Stimulated activated naive B cell treated with anti-CD40 and anti-IgM and Interleukin-4, amounts not matched to agents 10 μg/mL and 1 μg/mL and 100 μg/mL, for 72 hours (primary cell): ENCODE measurements around the gene TADA2A.

Experiments used
- ATAC-seq, 2 donors: fragments of 150-1000 bp; cut with Tn5 transposase; replicated peaks; 2 replicates each; pipeline ENCODE4 v1.10.0; 2021; ENCODE audit warnings: moderate library complexity in 1 of 2
- DNase-seq: peaks from one replicate; pipeline ENCODE4 v3.0.0; 2021
- H3K27ac Mint-ChIP-seq: one replicate; pipeline ENCODE4 v1.8.0; 2022; ENCODE audit warnings: mild to moderate bottlenecking, mixed read lengths
- H3K27me3 Mint-ChIP-seq, 2 donors: one replicate each; pipeline ENCODE4 v1.8.0; 2022; ENCODE audit warnings: mixed read lengths in 2 of 2
- H3K36me3 Mint-ChIP-seq, 2 donors: one replicate each; pipeline ENCODE4 v1.8.0; 2022; ENCODE audit warnings: mixed read lengths in 2 of 2, mild to moderate bottlenecking in 1 of 2
- H3K4me1 Mint-ChIP-seq, 2 donors: one replicate each; pipeline ENCODE4 v1.8.0; 2022; ENCODE audit warnings: mixed read lengths in 2 of 2, mild to moderate bottlenecking in 1 of 2
- H3K4me3 Mint-ChIP-seq, 2 donors: one replicate each; pipeline ENCODE4 v1.8.0; 2022; ENCODE audit warnings: mild to moderate bottlenecking in 2 of 2, mixed read lengths in 2 of 2, moderate library complexity in 1 of 2
- H3K9me3 Mint-ChIP-seq, 2 donors: one replicate each; pipeline ENCODE4 v1.8.0; 2022; ENCODE audit warnings: mixed read lengths in 2 of 2, mild to moderate bottlenecking in 1 of 2

Gene TADA2A

GRCh38 chr17:37462492-37462891 is 55.8 kb downstream of the TADA2A start:
- Mint-ChIP-seq H3K27me3 (no peaks in the 10 kb centered on the region), H3K27ac (no peak overlapping the region), H3K4me3 (no peak overlapping the region), H3K4me1 (no peaks in the 10 kb centered on the region), H3K9me3 (no peaks in the 10 kb centered on the region), H3K36me3 (peaks cover 19 to 43% of the 10 kb centered on the region in 2 donors)
- DNase-seq (no peak), ATAC-seq (no peak)

- H3K27ac Mint-ChIP-seq: no peak overlapping the region
- DNase-seq: no peak
- no peaks in the 10 kb centered on the region for H3K9me3 Mint-ChIP-seq
Observed at GRCh38 chr17:37463039-37463438, 56.4 kb downstream of the TADA2A start.

GRCh38 chr17:37465069-37465616 is 58.5 kb downstream of the TADA2A start:
- H3K27ac Mint-ChIP-seq: no peak overlapping the region
- DNase-seq (no peak), ATAC-seq (no peak)
- peaks cover 19 to 33% of the 10 kb centered on the region in 2 donors for H3K36me3 Mint-ChIP-seq
- no peaks in the 10 kb centered on the region for H3K4me1 Mint-ChIP-seq
- no peaks in the 10 kb centered on the region for H3K9me3 Mint-ChIP-seq
- H3K4me3 Mint-ChIP-seq: no peak overlapping the region
- no peaks in the 10 kb centered on the region for H3K27me3 Mint-ChIP-seq

More at GRCh38 chr17:37463039-37463438, 56.4 kb downstream of the TADA2A start:
- no peak overlapping the region for H3K4me3 Mint-ChIP-seq
- no peaks in the 10 kb centered on the region for H3K27me3 Mint-ChIP-seq
- ATAC-seq: no peak
- no peaks in the 10 kb centered on the region for H3K4me1 Mint-ChIP-seq
- H3K36me3 Mint-ChIP-seq: peaks cover 19 to 41% of the 10 kb centered on the region in 2 donors

GRCh38 chr17:37466471-37466870 is 59.8 kb downstream of the TADA2A start:
- Mint-ChIP-seq H3K27ac (no peak overlapping the region), H3K9me3 (no peaks in the 10 kb centered on the region), H3K4me3 (no peak overlapping the region), H3K36me3 (peaks cover 26 to 38% of the 10 kb centered on the region in 2 donors), H3K4me1 (no peaks in the 10 kb centered on the region), H3K27me3 (no peaks in the 10 kb centered on the region)
- DNase-seq (no peak), ATAC-seq (no peak)

- DNase-seq (no peak), ATAC-seq (no peak)
- H3K4me1 Mint-ChIP-seq: no peaks in the 10 kb centered on the region
- peaks cover 27 to 46% of the 10 kb centered on the region in 2 donors for H3K36me3 Mint-ChIP-seq
- no peak overlapping the region for H3K27ac Mint-ChIP-seq
- no peak overlapping the region for H3K4me3 Mint-ChIP-seq
- H3K27me3 Mint-ChIP-seq: no peaks in the 10 kb centered on the region
- no peaks in the 10 kb centered on the region for H3K9me3 Mint-ChIP-seq
Observed at GRCh38 chr17:37470181-37470580, 63.5 kb downstream of the TADA2A start.

- Mint-ChIP-seq H3K27me3 (no peaks in the 10 kb centered on the region), H3K36me3 (peaks cover 43 to 61% of the 10 kb centered on the region in 2 donors), H3K4me3 (no peak overlapping the region), H3K4me1 (no peaks in the 10 kb centered on the region), H3K9me3 (no peaks in the 10 kb centered on the region), H3K27ac (no peak overlapping the region)
- ATAC-seq (no peak), DNase-seq (no peak)
Observed at GRCh38 chr17:37475731-37476420, 69.2 kb downstream of the TADA2A start.

- H3K36me3 Mint-ChIP-seq: peaks cover 39 to 60% of the 10 kb centered on the region in 2 donors
- no peak overlapping the region for H3K4me3 Mint-ChIP-seq
- H3K9me3 Mint-ChIP-seq: no peaks in the 10 kb centered on the region
- H3K4me1 Mint-ChIP-seq: no peaks in the 10 kb centered on the region
- DNase-seq: no peak
- H3K27ac Mint-ChIP-seq: no peak overlapping the region
- H3K27me3 Mint-ChIP-seq: no peaks in the 10 kb centered on the region
- no peak for ATAC-seq
Observed at GRCh38 chr17:37476431-37477120, 69.9 kb downstream of the TADA2A start.

GRCh38 chr17:37478187-37478586 is 71.5 kb downstream of the TADA2A start:
- Mint-ChIP-seq H3K9me3 (no peaks in the 10 kb centered on the region), H3K36me3 (peaks cover 33 to 50% of the 10 kb centered on the region in 2 donors), H3K4me3 (no peak overlapping the region), H3K27ac (no peak overlapping the region), H3K27me3 (no peaks in the 10 kb centered on the region), H3K4me1 (no peaks in the 10 kb centered on the region)
- DNase-seq (no peak), ATAC-seq (no peak)

GRCh38 chr17:37479025-37479424 is 72.3 kb downstream of the TADA2A start:
- ATAC-seq (no peak), DNase-seq (no peak)
- H3K36me3 Mint-ChIP-seq: peaks cover 26 to 42% of the 10 kb centered on the region in 2 donors
- H3K4me1 Mint-ChIP-seq: peaks cover 0 to 2% of the 10 kb centered on the region in 2 donors
- H3K27me3 Mint-ChIP-seq: no peaks in the 10 kb centered on the region
- no peak overlapping the region for H3K27ac Mint-ChIP-seq
- H3K4me3 Mint-ChIP-seq: no peak overlapping the region
- H3K9me3 Mint-ChIP-seq: no peaks in the 10 kb centered on the region

GRCh38 chr17:37480427-37480826 is 73.7 kb downstream of the TADA2A start:
- peaks cover 0 to 2% of the 10 kb centered on the region in 2 donors for H3K4me1 Mint-ChIP-seq
- H3K36me3 Mint-ChIP-seq: peaks cover 26 to 38% of the 10 kb centered on the region in 2 donors
- no peak for DNase-seq

GRCh38 chr17:37481001-37481665 is 74.4 kb downstream of the TADA2A start:
- Mint-ChIP-seq H3K4me1 (peaks cover 0 to 2% of the 10 kb centered on the region in 2 donors), H3K9me3 (no peaks in the 10 kb centered on the region), H3K4me3 (no peak overlapping the region), H3K36me3 (peaks cover 20 to 31% of the 10 kb centered on the region in 2 donors), H3K27ac (no peak overlapping the region), H3K27me3 (no peaks in the 10 kb centered on the region)
- DNase-seq (no peak), ATAC-seq (no peak)

More at GRCh38 chr17:37480427-37480826, 73.7 kb downstream of the TADA2A start:
- Mint-ChIP-seq H3K9me3 (no peaks in the 10 kb centered on the region), H3K27ac (no peak overlapping the region), H3K4me3 (no peak overlapping the region), H3K27me3 (no peaks in the 10 kb centered on the region)
- ATAC-seq: no peak

GRCh38 chr17:37483311-37484039 is 76.8 kb downstream of the TADA2A start:
- Mint-ChIP-seq H3K9me3 (no peaks in the 10 kb centered on the region), H3K27me3 (no peaks in the 10 kb centered on the region), H3K4me1 (peaks cover 5 to 6% of the 10 kb centered on the region in 2 donors), H3K4me3 (no peak overlapping the region), H3K36me3 (peaks cover 9 to 20% of the 10 kb centered on the region in 2 donors), H3K27ac (no peak overlapping the region)
- DNase-seq (no peak), ATAC-seq (peak in 1 of 2 donors; percentile 38)

GRCh38 chr17:37485938-37486570 is 79.4 kb downstream of the TADA2A start:
- DNase-seq (no peak), ATAC-seq (no peak)
- peaks cover 11 to 28% of the 10 kb centered on the region in 2 donors for H3K4me1 Mint-ChIP-seq
- H3K36me3 Mint-ChIP-seq: peaks cover 0 to 1% of the 10 kb centered on the region in 2 donors
- no peaks in the 10 kb centered on the region for H3K27me3 Mint-ChIP-seq
- no peak overlapping the region for H3K4me3 Mint-ChIP-seq
- H3K27ac Mint-ChIP-seq: no peak overlapping the region
- H3K9me3 Mint-ChIP-seq: no peaks in the 10 kb centered on the region
